ENCODE data around the gene ZNF326.
A peak's percentile ranks its signal among the peaks of the same experiment; 100 is the strongest.

DNA sequence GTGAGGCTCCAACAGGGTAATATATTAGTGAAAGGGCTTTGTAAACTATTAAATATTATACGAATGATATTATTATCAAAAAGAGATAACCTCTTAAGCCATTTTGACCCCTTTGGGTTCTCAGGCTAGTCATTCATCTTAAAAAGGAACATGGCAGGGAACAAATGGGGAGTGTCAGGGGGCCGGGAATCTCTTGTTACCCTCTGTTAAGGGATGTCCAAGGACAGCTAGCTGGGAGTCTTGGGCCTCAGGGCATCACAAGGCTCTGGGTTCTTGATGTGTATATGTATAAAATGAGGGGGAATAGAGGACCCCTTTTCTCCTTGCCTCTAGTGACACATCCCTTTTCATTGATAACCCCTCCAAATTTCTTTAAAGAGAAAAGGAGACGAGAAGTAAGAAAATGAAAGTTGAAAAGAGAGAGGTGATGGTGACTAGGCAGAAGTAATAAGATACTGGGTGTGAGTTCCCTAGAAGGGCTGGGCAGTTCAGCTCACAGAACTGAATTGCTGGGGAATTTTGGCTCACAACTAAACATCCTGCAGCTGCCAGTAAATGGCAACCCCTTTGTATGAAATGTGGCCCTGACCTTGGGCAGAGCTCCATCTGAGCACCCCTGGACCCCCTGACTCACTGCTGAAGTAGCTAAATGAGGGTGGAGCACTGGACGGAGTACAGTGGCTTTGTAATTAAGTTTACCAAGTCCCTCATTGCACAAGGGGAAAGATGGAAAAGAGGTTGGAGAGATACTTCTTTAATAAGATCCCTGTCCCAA lies 20.0 kb upstream of the ZNF326 start:
- TF ChIP-seq, protein P1, sequence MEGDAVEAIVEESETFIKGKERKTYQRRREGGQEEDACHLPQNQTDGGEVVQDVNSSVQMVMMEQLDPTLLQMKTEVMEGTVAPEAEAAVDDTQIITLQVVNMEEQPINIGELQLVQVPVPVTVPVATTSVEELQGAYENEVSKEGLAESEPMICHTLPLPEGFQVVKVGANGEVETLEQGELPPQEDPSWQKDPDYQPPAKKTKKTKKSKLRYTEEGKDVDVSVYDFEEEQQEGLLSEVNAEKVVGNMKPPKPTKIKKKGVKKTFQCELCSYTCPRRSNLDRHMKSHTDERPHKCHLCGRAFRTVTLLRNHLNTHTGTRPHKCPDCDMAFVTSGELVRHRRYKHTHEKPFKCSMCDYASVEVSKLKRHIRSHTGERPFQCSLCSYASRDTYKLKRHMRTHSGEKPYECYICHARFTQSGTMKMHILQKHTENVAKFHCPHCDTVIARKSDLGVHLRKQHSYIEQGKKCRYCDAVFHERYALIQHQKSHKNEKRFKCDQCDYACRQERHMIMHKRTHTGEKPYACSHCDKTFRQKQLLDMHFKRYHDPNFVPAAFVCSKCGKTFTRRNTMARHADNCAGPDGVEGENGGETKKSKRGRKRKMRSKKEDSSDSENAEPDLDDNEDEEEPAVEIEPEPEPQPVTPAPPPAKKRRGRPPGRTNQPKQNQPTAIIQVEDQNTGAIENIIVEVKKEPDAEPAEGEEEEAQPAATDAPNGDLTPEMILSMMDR (IDR thresholded peaks at IDR 0.05): no peak
- TF ChIP-seq POLR2AphosphoS5 (IDR thresholded peaks at IDR 0.05): peak in 1 of 2 donors; percentile 9
- no peak for TF ChIP-seq POLR2A (IDR thresholded peaks at IDR 0.05; ENCODE audit: low read depth)
- TF ChIP-seq EP300 (IDR thresholded peaks at IDR 0.05): no peak
